MV-4-11 (cell line): ENCODE data around the gene CCDC14.
"Not testable (repeated sequence)": the region's sequence is repeated elsewhere in the genome, so short reads cannot be mapped to it uniquely, and the experiment has no call there.

Source experiments
- DNase-seq: peaks from one replicate; lab custom pipeline; 2025; lab: John Stamatoyannopoulos, UW

CCDC14 gene

DNA sequence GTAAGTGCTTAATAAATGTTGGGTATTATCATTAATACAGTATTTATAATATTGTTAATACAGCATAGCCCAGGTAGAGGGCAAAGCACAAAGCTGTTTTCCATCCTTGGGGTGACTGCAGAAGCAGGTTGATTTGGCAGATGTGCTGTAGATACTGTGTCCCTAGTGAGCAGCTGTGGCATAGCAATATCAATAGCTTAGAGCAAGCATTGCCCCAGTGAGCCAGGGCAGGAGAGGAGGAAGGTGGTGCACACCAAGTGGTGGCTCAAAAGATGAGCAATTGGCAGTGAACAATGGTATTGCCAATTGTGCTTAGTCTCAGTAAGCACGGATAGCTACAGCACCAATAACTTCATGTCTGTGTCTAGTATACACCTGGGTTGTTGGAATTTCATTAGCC lies 5.8 kb upstream of the CCDC14 start:
- not testable (repeated sequence) for DNase-seq

DNA sequence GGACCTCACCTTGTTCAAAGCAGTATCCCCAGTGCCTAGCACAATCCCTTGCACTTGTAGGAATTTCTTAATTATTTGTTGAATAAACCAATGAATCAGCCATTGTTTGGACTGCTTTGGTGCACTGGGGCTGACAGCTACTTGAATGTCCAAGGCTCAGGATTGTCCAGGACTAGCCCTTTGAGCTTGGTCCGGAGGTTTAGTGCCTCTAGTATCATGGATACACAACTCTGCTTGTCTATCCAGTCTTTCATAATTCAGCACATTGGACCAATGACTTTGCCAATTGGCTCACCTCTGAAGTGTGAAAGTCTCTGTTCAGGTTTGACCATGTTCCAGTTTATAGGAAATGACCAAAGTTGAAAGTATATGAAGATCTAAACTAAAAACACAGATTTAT lies 3.8 kb upstream of the CCDC14 start:
- DNase-seq, result not testable (repeated sequence)

DNA sequence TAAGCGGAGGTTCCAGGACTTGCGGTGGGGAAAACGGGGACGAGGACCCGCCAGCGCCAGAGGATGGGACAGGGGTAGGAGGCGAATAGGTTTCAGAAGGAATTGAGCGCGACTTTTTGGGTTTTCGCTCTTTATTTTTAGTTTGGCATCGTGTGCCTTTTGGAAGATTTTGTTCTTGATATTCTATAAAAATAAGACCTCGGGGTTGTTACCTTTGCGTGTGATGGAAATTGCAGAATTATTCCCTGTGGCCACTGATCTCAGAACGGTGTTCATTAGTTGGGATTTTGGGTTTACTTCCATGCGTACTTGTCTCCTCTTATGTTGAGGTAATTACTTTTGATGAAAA lies 453 bp upstream of the CCDC14 start:
- no peak for DNase-seq

DNA sequence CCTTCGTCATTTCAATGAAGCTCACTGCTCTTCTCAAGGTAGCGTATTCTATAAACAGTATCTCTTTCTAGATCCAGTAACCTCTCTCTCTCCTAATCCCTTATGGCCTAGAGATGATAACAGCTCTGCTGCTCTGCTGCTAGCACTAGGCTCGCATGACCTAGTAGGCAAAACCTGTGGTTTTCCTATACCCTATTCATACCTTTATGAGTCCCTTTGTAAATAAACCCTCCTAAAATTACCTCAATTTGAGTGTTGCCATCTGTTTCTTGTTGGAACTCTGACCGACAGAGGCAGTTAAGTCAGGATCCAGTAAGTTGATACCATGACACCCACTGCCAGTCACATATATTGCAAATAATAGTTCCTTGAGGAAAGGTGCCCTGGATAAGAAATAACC lies 7.3 kb downstream of the CCDC14 start:
- no peak for DNase-seq

DNA sequence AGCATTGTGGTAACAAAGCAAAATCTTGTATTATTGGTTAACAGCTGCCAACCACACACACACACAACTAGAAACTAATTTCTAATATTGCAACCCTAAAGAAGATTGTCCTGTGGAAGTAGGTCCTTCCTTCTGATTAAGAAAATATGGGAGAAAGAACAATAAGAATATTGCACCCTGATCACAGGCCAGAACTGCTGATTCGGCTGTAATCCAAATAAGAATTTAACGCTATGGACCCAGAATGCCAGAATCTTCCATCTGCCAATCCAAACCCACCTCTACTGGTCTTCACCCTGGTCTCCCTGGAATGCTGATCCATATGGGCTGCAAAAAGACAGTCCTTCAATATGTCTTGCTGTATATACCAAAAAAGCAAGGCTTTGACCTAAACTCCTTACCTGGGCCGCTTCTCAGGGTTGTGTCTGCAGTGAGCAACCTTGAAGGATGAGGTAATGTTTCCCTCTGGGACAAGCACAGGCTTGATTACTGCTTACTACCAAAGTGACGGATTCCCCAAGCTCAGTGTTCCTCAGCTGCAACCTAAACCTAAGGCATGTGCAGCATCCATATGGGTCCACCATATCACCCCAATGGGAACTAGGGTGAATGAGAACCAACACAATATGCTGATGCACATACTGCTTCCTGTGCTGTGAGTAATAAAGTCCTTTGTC lies 8.0 kb downstream of the CCDC14 start:
- DNase-seq, result no peak

DNA sequence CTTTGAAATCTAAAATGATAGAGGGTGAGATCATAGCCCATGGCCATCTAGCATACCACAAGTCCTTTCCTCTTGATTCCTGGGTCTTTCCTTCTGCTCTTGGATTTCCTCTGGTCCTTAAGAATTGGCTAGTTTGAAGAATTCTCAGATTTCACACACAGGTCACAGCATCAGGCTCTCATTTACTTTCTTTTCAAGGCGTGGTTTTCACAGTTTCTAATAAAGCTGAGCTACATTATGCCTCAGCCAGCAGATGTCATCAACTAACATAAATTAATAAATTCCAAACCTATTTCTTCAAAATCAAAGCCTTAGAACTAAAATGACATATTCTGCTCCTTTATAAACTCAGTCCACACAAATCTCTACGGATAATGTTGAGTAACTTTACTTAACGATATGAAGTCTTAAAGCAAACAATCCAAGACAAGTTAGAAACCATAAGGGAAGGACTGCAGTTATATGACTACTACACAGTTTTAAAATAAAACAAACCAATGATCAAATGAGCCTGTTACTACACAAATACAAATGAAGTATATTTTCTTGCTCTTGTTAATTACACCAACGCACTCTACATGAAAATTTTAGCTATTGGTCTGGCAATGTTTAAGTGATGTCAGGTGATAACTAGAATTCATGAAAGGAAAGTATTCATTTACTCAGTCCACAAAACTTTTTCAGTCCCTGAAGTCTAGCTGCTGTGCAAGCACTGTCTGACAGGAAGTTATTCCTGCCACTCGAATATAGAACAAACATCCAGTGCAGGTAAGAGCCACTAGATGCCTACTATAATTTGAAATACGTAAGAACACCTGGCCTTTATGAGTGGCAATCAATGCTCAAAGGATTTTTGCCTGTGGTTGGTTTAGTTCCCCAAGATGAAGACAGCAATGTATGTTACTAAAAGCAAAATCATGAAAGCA lies 9.2 kb downstream of the CCDC14 start:
- DNase-seq, result no peak

DNA sequence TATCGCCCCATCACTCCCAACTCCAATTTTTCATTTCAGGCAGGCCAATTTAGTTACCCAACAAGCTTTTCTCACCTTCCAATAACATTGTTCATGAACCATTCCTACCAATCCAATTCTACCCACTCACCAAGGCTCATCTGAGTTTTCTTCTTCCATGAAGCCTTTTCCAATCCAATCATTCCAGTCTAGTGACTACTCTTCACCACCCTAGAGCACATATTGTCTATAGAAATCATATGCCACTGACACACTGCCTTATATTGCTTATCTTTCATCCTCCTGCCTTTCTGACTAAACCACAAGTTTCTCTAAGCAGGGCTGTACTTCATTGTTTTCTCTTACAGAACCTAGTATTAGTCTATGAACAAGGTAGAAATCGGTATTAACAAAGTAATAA lies 11.4 kb downstream of the CCDC14 start:
- DNase-seq, result no peak

DNA sequence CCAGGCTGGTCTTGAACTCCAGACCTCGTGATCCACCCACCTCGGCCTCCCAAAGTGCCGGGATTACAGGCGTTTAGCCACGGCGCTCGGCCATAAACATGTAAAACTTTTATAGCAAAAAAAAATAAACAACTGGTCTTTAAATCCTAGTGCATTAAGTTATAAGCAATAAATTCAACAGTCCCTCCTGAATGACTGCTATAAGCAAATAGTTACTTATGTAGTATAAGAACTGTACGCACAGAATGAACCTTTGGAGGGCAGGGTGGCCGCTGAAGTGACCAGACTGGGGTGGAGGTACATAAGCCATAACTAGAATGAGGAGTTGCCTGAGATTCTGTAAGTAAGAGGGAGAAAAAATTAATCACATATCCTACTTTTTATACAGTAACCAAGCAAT lies 12.6 kb downstream of the CCDC14 start:
- no peak for DNase-seq

DNA sequence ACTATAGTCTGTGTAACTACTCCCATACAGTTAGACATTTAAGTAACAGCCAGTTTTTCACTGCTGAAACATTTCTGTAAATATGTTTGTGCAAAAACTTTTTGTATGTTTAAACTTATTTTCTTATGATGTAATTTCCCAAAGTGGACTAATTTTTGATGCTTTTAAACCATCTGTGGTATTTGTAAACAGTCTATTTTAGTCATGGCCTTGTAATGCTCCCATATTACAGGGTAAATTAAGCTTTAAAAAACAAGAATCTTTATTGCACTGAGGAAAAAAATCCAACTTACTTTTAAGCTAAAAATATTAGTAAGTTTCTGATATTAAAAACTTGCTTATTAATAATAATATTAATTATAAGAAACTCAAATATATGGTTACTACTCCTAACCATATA lies 13.5 kb downstream of the CCDC14 start:
- DNase-seq, result no peak

DNA sequence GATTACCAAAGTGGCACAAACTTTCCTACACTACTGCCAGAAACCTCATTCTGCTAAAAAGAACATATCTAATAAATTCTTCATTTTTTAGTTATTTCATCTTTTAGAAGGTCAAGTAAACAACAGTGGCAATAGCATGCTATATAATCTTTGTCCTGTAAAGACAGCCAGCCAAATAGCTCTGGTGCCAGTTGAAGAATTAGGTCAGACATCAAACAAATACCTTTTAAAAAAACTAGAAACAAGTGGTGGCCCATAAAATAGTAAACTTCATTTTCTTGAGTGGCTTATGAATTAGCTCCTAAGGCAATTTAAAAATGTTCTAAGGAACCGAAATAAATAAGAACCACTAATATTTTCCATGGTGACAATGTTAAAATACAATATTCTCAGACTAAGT lies 19.5 kb downstream of the CCDC14 start:
- no peak for DNase-seq

DNA sequence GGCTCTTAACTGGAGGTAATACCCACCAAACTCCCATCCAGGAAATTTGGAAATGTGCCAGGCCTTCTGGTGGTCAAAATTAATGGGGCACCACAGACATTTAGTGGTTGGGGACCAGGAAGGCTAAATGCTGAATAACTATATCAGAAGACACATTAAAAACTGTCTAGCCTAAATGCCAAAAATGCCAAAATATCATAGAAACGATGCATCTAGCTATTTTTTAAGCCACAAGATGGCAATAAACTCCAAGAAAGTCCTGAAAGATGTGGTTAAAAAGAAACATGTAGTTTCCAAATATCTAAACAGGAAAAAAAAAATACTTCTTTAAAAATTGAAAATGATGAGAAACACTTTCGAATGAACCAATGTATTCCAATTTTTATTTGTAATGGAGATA lies 19.9 kb downstream of the CCDC14 start:
- no peak for DNase-seq

DNA sequence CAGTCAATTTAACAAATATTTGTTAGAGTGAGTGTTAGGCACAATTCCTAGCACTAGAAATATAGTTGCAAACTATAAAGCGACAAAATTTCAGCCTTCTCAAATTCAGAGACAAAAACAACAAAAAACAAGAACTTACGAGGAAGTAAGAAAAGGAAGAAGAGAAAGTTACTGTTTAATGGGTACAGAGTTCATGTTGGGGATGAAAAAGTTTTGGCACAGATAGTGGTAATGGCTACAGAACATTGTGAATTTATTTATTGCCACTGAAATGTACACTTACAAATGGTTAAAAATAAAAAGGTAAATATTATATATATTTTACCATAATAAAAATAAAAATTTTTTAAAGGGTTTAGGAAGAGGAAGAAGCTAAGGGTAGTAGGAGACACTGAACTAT lies 21.3 kb downstream of the CCDC14 start:
- no peak for DNase-seq

DNA sequence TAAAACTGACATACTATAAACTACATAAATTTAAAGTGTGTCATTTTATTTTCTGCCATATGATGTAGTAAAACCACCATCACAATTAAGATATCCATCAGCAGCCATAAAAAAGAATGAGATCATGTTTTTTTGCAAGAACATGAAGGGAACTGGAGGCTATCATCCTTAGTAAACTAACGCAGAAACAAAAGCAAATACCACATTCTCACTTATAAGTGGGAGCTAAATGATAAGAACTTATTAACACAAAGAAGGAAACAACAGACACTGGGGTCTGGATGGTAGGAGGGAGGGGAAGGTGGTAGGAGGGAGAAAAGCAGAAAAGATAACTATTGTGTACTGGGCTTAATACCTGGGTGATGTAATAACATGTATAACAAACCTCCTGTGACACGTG lies 24.6 kb downstream of the CCDC14 start:
- no peak for DNase-seq

DNA sequence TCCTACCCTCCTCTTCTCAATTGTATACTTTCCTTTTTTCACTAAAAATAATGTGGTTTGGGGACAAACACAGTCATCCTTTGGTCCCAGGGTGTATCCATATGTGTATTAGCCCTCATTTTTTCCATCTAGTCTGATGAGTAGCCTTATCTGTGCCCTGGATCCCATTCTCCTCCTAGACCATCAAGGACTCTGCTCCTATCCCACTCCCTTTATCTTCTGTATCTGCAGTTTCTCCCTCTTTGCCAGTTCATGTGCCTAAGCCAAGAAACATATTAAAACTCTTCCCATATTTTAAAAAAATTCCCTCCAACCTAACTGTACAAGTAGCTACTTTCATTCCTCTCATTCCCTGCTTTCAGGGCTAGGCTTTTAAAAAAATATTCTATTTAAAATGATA lies 25.2 kb downstream of the CCDC14 start:
- DNase-seq, result no peak

DNA sequence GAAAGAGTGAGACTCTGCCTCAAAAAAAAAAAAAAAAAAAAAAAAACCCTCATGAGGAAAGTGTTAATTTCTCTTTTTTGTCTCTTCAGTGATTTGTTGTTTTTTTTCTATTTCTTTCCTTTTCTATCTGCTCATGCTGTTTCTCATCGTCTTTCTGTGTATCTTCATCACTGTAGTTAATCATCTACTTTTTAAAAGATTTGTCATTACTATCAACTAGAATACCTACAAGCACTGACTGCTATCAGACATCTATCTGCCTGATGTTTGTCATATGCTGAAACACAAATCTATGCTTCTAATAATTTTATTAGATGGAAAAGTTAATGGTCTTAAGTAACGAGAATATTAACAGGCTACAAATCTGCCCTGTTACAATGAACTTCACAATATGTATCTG lies 26.8 kb downstream of the CCDC14 start:
- no peak for DNase-seq

DNA sequence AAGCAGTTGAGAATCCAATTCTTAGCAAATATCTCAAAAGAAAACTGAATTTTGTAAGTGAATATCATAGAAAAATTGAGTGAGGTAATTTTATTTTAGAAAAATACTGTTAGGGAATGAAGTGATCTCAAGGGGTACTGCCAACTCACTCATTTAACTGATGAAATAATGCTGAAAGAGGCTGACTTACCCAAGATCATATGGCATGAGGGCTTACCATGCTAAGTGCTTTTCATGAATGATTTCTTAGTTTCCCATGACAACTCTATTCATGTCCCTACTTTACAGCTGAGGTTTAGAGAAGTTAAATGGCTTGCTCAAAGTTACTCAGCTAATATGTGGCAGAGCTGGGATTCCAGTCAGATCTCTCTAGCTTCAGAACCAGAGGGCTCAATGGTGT lies 30.6 kb downstream of the CCDC14 start:
- DNase-seq, result no peak

DNA sequence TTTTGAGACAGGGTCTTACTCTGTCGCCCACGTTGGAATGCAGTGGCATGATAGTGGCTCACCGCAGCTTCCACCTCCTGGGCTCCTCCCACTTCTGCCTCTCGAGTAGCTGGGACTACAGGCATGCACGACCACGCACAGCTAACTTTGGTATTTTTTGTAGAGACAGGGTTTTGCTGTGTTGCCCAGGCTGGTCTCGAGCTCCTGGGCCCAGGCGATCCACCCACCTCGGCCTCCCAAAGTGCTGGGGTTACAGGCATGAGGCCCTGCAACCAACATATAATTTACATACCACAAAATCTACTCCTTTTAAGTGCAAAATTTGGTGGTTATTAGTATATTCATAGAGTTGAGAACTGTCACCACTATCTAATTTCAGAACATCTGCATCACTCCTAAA lies 31.7 kb downstream of the CCDC14 start:
- no peak for DNase-seq

DNA sequence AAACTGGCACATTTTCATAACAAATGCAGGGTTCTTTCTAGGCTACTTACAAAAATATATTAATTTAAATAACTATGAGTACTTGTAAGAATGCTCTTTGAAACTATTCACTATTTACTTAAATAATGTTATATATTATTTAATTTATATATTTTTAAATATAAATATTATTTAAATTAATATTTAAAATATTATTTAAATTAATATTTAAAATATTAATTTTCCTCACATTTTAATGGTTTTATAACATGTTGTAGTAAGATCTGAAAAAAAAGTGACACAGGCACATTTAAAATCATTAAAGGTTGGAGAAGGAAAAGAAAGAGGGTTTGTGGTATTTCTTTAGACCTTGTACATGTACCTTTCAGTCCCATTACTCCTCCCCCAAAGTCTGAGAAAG lies 34.6 kb downstream of the CCDC14 start:
- no peak for DNase-seq

DNA sequence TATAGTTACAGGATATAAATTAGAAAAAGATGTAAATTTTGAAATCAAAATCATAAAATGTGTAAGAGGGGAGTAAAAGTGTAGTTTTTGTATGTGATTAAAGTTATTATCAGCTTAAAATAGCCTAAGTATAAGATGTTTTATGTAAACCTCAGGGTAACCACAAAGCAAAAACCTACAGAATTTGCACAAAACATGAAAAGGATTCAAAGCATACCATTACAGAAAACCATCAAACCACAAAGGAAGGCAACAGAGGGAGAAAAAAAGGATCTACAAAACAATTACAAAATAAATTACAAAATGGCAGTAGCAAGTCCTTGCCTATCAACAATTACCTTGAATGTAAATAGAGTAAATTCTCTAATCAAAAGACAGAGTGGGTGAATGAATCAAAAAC lies 40.2 kb downstream of the CCDC14 start:
- no peak for DNase-seq

DNA sequence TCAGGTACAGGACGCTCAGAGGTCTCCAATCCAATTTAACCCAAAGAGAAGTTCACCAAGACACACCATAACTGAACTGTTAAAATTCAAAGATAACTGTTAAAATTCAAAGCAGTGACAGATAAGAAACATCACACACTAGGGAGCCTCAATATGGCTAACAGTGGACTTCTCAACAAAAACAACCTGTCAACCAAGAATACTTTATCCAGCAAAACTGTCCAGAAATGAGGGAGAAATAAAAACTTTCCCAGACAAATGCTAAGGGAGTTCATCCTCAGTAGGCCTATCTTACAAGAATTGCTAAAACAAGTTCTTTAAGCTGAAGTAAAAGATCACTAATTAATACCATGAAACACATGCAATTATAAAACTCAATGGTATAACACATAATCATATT lies 40.6 kb downstream of the CCDC14 start:
- DNase-seq, result no peak

DNA sequence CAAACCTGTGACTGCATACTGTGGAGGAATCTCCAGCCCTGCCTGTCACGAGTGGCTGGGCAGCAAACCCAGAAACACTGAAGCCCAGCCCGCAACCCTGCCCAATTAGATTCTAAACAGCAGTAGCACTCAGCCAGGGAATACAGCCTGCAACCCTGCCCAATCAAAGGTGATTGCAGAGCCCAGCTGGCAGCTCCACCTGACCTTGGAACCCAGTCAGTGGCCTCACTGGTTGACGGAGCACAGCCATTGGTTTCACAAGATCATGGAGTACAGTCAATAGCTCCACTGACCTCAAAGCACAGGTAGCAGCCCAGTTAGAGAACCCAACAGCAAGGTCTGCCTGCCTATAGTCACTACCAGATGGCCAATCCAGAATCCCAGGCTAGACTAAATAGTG lies 41.7 kb downstream of the CCDC14 start:
- DNase-seq, result no peak

DNA sequence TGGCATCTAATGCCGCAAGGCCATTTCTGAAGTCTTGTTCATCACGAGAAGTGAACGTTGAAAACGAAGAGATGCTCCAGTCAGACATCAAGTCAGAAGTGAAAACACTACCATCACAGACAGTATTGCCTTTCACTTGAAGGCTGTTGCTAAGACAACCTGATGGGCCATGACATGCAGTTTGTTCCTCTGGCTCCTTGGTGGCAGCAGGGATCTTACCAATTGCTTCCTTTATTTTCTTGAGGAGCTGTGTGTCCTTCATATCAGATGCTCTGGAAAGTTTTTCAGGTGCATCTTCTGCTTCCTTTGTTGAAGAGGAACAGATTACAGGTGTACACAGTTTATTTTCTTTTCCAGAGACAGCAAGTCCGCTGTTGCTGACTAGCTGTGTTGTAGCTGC lies 46.2 kb downstream of the CCDC14 start:
- no peak for DNase-seq

DNA sequence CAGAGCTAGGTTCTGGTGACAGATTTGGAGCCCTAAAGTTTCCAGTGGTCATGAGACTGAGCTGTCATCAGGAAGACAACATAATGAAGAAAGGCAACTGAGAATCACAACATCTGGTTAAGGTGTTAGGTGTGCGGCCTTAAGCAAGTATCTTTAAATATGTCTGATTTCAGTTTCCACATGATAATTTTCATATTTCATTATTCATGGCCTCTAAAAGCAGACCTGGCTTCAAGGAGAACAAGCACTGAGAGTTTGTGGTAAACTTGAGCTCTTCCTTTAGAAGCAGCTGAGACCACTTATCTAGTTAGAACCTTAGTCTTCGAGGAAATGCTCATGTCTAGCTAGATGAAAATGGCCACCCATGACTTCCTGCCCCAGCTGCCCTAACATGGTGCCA lies 51.2 kb downstream of the CCDC14 start:
- DNase-seq, result no peak

DNA sequence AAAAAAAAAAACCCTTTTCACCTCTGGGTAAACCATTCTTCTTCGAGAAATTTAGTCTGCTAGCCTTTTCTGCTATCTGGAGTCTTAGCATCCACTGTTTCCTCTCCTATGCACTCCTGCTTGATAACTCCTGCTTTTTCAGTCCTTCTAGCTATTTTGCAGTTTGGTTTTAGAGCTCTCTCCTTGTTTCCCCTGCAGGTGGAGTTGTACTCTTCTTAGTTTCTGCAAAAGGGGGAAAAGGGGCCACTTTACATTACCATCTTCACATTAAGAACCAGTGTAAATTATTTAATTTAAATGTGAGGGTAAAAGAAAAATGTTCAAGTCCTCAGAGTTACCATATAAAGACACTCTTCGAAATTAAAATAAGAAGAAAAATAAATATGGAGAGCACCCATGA lies 53.3 kb downstream of the CCDC14 start:
- no peak for DNase-seq
